GM19463 (cell line): ENCODE data around the gene MGAT5B.
"Not testable (repeated sequence)": the region's sequence is repeated elsewhere in the genome, so short reads cannot be mapped to it uniquely, and the experiment has no call there.

Experiments
- ATAC-seq: cut with Tn5 transposase; IDR thresholded peaks from one replicate; pipeline ENCODE4 v1.9.1; 2021; ENCODE audit warnings: mild to moderate bottlenecking, moderate library complexity; ENCODE audit not compliant: unreplicated experiment

The MGAT5B gene

DNA sequence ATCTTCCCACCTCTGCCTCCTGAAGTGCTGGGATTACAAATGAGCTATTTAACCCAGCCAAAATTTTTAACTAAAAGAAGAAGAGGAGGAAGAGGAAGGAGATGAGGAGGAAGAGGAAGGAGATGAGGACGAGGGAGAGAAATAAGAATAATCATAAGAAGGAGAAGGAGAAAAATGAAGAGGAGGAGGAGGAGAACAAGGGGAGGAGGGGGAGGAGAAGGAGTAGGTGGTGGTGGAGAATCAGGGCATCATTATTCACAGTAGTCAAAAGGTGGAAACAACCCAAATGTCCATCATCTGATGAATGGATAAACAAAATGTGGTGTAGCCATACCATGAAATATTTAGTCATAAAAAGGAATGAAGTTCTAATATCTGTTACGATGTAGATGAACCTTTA lies 21.2 kb upstream of the MGAT5B start:
- ATAC-seq: no peak

DNA sequence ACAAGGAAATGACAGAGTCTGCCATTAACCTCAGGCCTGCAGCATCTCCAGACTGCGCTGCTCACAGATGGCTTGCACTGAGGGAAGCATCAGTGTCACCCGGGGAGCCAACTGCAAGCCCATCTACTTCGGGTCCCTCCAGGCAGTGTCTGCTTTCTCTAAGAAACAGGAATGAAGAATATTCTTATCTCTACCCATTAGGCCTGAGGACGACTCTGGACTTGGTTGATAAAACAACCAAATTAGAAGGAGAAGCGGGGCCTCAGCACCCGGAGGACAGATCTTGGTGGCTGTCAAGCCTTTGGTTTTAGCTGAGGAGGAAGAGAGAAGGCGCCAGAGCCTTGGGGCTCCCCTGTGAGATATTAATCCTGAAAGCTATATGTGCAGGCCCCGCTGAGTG lies 19.5 kb upstream of the MGAT5B start:
- no peak for ATAC-seq

- ATAC-seq: not testable (repeated sequence)
Measured at GRCh38 chr17:76849160-76849559, 19.0 kb upstream of the MGAT5B start.

DNA sequence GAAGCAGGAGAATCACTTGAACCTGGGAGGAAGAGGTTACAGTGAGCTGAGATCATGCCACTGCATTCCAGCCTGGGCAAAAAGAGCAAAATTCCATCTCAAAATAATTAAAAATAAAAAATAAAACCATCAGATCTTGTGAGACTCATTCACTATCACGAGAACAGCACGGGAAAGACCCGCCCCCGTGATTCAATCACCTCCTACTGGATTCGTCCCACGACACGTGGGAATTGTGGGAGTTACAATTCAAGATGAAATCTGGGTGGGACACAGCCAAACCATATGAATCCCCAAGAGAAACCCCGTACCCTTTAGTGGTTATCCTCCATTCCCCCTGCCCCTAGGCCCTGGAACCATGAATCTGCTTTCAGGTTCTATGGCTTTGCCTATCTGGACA lies 15.4 kb upstream of the MGAT5B start:
- no peak for ATAC-seq

DNA sequence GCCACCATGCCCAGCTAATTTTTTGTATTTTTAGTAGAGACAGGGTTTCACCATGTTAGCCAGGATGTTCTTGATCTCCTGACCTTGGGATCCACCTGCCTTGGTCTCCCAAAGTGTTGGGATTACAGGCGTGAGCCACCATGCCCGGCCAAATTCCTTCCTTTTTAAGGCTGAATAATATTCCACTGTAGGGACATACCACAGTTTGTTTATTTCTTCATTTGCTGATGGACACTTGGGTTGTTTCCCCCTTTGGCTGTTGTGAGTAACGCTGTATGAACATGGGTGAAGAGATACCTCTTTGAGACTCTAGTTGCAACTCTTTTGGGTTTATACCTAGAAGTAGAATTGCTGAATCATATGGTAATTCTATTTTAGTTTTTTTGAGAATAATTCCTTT lies 13.1 kb upstream of the MGAT5B start:
- ATAC-seq: no peak

- no peak for ATAC-seq
Measured at GRCh38 chr17:76862079-76862478, 6.1 kb upstream of the MGAT5B start.

DNA sequence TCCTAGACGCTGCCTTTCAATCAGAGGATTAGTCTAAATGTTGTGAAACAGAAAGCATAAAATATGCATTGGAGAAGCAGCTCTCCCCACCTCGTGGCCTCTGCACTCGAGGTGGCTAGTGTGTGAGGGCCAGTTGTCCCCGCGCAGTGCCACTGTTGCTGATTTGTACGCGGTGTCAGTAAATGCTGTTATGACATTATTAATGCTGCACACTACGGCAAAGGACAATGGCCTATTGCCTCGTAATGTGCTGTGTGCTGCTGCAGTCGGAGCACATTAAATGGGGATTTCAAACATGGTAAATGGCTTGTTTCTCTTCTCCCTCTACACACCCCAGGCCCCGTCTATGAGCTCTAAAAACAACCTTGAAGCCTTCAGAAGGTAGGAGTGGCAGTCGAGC lies 5.7 kb upstream of the MGAT5B start:
- no peak for ATAC-seq

DNA sequence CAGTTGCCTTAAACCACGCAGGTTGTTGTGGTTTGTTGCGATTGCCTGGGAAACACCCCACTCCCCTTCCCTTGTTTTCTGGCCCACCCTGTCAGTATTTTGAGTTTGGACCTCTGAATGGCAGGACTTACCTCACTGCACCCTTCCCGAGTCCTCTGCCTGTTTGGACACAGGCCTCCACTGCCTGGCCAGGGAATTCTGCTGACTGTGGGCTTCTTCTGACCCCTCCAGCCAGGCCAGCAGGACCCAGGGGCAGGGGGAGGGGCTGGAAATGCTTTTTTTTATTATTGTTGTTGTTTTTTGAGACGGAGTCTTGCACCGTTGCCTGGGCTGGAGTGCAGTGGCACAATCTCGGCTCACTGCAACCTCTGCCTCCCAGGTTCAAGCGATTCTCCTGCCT lies 4.2 kb upstream of the MGAT5B start:
- ATAC-seq: no peak

GRCh38 chr17:76865174-76865573 lies 3.0 kb upstream of the MGAT5B start:
- no peak for ATAC-seq

GRCh38 chr17:76866203-76866602 lies 2.0 kb upstream of the MGAT5B start:
- no peak for ATAC-seq

- ATAC-seq: no peak
Measured at GRCh38 chr17:76866774-76867577, 1.2 kb upstream of the MGAT5B start.

DNA sequence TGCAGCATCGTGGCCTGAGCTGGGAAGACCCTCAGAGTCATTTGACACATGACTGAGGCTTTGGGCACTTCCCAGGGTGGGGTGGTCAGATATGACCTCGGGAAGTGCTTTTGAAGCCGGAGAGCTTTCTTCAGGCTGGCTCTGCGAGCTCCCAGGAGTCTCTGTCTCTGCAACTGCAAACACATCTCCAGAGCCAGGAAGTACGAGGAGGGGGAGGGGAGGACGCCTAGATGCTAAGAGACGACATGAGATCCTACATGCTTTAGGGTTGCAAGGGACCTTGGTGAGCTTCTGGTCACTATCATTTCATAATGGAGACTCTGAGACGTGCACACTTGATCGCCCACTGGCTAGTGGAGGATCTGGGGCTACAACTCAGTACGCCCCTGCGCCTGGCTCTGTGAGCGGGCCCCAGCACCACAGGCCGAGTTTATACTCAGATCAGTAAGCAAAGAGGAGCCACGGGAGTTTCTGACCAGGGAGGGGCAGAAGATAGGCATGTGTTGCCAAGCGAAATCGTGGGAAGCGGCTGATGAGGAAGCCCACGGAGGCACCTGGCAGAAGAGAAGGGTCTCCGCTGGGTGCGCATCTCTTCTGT lies 527 bp upstream of the MGAT5B start:
- ATAC-seq: no peak

GRCh38 chr17:76868669-76869495 lies 678 bp downstream of the MGAT5B start:
- ATAC-seq: no peak

- ATAC-seq: no peak
Measured at GRCh38 chr17:76869496-76870376, 1.5 kb downstream of the MGAT5B start.

DNA sequence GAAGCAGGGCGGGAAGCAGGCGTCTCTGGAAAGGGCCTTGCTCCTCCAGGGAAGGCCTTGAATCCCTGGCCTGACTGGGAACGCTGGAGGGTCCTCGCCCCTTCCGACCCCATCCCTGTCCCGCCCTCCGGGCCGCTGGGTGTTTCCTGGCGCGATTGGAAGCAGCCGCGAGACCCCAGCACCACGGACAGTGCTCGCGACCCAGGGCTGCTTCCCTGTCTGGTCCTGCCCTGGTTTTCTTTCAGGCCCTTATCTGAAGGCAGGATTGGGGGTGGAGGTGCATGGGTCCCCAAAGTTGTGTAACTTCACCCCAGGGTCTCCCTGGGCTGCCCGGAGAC lies 2.1 kb downstream of the MGAT5B start:
- no peak for ATAC-seq

DNA sequence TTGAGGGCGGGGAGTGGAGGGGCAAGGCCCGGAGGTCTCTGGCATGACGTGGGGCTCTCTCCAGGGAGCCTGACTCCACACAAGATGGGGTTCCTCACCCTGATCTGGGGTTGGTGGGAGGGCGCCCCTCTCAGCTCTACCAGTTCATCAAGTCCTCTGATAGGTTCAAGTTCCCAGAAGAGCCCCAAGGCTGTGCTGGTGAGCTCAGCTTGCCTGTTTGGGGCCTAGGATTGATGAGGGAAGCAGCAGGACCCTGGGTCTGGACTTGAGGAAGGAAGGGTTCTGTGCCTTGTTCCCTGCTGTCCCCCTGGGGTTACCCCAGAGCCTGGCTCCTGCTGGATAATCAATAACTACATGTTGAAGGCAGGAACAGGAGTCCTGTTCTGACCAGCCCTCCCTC lies 3.5 kb downstream of the MGAT5B start:
- ATAC-seq: no peak

DNA sequence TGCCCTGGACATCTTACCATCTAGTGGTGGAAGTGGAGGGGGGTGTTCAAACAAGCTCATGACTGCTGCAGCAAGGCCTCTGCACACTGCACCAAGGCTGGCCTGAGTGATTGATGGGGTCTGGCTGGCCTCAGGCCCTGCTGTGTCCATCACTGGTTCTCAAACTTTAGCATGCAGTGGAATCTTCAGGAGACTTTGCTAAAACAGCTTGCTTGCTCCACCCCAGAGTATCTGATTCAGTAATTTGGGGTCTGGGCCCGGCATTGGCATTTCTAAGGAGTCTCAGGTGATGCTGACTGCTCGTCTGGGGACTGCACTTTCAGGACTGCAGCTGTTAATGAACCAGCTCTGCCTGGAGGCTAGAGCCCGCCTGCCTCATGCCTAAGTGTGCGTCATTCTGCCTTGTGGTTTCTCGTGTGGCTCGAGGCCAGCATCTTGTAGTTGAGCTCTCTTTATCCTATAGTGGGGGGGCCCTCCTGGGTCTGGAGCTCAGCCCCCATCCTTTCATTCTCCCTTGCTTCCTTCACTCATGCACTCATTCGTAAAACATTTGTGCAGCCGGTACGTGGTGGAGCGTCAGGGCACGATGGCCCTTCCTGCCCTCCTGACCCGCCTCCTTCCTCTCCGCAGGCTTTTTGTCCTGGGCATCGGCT lies 4.1 kb downstream of the MGAT5B start:
- no peak for ATAC-seq

DNA sequence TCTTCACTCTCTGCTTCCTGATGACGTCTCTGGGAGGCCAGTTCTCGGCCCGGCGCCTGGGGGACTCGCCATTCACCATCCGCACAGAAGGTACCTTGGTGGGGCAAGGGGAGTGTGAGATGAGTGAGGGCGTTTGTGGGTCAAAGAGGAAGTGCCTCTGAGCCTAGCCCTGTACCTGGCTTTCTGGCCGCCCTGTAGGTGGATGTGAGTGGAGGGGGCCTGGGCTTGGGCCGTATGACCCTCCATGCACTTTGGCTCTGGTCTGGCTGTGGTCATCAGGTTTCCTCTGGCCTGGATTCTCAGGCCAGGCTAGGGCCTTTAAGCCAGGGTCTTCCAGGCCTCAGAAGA lies 4.6 kb downstream of the MGAT5B start:
- no peak for ATAC-seq

DNA sequence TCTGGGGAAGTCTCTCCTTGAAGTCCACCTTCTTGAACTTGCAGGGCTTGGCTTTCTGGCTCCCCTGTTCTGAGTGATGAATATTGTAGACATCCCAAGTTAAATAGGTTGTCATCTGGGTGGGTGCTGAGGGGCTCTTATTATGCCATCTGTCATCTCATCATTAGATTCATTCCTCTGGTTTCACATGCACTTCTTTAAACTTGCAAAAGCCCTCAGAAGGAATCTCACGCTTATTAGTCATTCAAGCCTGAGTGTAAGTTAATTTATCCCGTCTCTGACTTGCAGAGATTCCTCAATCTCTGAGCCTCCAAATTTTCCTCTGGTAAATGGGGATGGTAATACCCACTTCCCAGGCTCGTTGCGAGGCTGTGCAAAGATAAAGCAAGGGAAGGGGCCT lies 5.7 kb downstream of the MGAT5B start:
- no peak for ATAC-seq

GRCh38 chr17:76877437-76877836 lies 9.2 kb downstream of the MGAT5B start:
- no peak for ATAC-seq

DNA sequence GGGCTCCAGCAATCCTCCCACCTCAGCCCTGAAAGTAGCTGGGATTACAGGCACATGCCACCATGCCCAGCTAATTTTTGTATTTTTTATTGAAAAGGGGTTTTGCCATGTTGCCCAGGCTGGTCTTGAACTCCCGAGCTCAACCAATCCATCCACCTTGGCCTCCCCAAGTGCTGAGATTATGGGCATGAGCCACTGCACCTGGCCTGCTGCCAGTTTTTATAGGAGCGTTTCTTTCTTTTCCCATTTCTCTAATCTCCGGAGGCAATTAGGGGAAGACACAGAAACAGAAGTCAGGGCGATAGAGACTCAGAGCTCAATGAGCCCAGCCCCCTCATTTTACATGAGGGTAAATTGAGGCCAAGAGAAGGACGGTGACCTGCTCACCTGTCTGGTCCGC lies 10.4 kb downstream of the MGAT5B start:
- ATAC-seq: no peak
